ENCODE measurements around the gene IMP4. TPM values are rescaled to one million over a fixed set of nuclear protein-coding genes. Genes with fewer than 3 reads are reported as not detected.

IMP4 gene
- total and polyA plus RNA-seq, 2 of the 13 experiments (the other 11 are each of a cell fraction or from before 2014, with no cell fraction given): 142 to 158 TPM

DNA sequence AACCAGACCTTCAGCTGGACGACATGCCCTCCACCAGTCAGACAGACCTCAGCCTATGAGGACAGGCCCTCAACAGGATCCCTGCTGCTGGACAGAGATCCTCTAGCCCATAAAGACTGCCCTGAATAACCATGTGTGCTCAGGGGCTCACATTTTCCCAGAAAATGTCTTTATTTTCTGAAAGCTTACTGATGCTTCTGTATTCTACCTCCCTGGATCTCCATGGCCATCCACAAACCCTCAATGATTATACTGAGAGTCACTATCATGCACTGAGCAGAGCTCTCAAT lies 11.4 kb downstream of the IMP4 start:
- Histone ChIP-seq H3K4me3 (replicated peaks in 1 of 3; ENCODE audit: insufficient read depth in 1 of 3, low read depth in 2 of 3, low read length in 3 of 3) (peak overlapping the region in 2 of 3 experiments; percentile 13 to 94; a peak in 3 of 6 replicates), H3K4me2 (ENCODE audit: low read depth, low read length) (peak overlapping the region; percentile 92), H3K9me3 (ENCODE audit: low read length) (no peaks in the 10 kb centered on the region), H3K27me3 (ENCODE audit: control insufficient read depth in 1 of 2, insufficient read depth in 2 of 2, low read length in 2 of 2) (no peaks in the 10 kb centered on the region; a peak in 1 of 5 replicates), H3K36me3 (replicated peaks in 1 of 2; ENCODE audit: control insufficient read depth in 1 of 2, insufficient read depth in 2 of 2, low read length in 2 of 2) (no peaks in the 10 kb centered on the region), H2AFZ (ENCODE audit: low read length) (no peak overlapping the region), H3K4me1 (ENCODE audit: insufficient read depth, low read length) (peaks cover 30% of the 10 kb centered on the region), H3K9ac (ENCODE audit: insufficient read depth, low read depth, low read length) (peak overlapping the region; percentile 7; the same call in 1 of the 2 replicates), H3K27ac (ENCODE audit: extremely low read length, insufficient read depth, low read length) (no peak overlapping the region), H3K79me2 (ENCODE audit: insufficient read depth, low read length) (peaks cover 6% of the 10 kb centered on the region), H4K20me1 (ENCODE audit: insufficient read depth, low read length) (no peaks in the 10 kb centered on the region; the same call in 1 of the 2 replicates)
- no TSS peak for BruUV-seq (replicated peaks)
- CTCF ChIA-PET (ENCODE audit: low intra/inter-chr PET ratio, low total read pairs): no interaction called here
- no peak for FAIRE-seq
- POLR2A ChIA-PET: interaction anchor here (5.7 kb wide), 1 partner anchor 11 kb away, joined by 120 read pairs; the partner anchor contains the start of gene IMP4
- intact Hi-C loops (cut with micrococcal nuclease; ENCODE audit: unreplicated experiment) (no loop called here), in situ Hi-C loops (cut with HindIII; ENCODE audit: extremely low pct_ligation_motif_present, low pct_unique_long_range_greater_than_20kb) (no loop called here)
- TF ChIP-seq, protein P1, sequence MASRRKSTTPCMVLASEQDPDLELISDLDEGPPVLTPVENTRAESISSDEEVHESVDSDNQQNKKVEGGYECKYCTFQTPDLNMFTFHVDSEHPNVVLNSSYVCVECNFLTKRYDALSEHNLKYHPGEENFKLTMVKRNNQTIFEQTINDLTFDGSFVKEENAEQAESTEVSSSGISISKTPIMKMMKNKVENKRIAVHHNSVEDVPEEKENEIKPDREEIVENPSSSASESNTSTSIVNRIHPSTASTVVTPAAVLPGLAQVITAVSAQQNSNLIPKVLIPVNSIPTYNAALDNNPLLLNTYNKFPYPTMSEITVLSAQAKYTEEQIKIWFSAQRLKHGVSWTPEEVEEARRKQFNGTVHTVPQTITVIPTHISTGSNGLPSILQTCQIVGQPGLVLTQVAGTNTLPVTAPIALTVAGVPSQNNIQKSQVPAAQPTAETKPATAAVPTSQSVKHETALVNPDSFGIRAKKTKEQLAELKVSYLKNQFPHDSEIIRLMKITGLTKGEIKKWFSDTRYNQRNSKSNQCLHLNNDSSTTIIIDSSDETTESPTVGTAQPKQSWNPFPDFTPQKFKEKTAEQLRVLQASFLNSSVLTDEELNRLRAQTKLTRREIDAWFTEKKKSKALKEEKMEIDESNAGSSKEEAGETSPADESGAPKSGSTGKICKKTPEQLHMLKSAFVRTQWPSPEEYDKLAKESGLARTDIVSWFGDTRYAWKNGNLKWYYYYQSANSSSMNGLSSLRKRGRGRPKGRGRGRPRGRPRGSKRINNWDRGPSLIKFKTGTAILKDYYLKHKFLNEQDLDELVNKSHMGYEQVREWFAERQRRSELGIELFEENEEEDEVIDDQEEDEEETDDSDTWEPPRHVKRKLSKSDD (CRISPR knock-in tag; IDR thresholded peaks at IDR 0.05; ENCODE audit: low read depth): 0 out of 2 replicates have a peak, but pooled peaks have one; percentile 11
- TF ChIP-seq ZNF343 (CRISPR knock-in tag; IDR thresholded peaks at IDR 0.05): no peak
- TF ChIP-seq TCF7 (IDR thresholded peaks at IDR 0.05; ENCODE audit: low read depth): no peak
- TF ChIP-seq, protein P2, sequence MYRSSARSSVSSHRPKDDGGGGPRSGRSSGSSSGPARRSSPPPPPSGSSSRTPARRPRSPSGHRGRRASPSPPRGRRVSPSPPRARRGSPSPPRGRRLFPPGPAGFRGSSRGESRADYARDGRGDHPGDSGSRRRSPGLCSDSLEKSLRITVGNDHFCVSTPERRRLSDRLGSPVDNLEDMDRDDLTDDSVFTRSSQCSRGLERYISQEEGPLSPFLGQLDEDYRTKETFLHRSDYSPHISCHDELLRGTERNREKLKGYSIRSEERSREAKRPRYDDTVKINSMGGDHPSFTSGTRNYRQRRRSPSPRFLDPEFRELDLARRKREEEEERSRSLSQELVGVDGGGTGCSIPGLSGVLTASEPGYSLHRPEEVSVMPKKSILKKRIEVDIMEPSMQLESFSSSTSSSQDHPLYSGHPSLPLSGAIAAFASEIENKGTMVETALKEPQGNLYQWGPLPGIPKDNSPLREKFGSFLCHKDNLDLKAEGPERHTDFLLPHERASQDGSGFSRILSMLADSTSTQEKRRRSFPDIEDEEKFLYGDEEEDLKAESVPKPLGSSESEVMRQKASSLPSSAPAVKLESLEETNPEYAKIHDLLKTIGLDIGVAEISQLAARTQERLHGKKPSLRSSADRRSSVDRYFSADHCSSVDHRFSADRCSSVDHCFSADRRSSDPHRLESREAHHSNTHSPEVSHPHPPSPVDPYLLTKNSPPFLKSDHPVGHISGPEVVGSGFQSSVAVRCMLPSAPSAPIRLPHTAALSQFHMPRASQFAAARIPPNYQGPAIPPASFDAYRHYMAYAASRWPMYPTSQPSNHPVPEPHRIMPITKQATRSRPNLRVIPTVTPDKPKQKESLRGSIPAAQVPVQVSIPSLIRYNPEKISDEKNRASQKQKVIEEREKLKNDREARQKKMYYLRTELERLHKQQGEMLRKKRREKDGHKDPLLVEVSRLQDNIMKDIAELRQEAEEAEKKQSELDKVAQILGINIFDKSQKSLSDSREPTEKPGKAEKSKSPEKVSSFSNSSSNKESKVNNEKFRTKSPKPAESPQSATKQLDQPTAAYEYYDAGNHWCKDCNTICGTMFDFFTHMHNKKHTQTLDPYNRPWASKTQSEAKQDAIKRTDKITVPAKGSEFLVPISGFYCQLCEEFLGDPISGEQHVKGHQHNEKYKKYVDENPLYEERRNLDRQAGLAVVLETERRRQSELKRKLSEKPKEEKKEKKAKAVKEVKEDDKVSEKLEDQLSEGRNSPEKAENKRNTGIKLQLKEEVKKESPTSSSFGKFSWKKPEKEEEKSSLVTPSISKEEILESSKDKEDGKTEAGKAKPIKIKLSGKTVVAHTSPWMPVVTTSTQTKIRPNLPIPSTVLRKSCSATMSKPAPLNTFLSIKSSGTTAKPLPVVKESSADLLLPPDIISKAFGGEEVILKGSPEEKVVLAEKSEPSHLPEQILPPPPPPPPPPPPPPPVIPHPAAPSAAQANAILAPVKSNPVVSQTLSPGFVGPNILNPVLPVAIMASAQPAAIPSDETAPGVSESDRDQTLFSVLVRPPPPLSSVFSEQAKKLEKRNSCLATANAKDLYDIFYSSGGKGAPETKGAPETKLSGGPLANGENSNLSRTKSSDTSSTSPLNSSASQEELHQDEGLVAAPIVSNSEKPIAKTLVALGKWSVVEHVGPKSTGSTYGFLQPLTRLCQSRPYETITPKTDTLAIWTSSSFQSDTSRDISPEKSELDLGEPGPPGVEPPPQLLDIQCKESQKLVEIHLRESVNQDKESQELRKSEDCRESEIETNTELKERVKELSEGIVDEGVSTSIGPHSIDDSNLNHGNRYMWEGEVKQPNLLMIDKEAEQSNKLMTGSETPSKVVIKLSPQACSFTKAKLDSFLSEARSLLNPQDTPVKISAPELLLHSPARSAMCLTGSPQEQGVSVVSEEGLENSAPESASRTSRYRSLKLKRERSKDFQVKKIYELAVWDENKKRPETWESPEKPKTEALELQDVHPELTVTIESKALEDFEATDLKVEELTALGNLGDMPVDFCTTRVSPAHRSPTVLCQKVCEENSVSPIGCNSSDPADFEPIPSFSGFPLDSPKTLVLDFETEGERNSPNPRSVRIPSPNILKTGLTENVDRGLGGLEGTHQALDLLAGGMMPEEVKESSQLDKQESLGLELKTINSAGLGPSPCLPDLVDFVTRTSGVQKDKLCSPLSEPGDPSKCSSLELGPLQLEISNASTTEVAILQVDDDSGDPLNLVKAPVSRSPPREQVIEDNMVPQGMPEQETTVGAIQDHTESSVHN (CRISPR knock-in tag; IDR thresholded peaks at IDR 0.05): no peak
- TF ChIP-seq, protein P3, sequence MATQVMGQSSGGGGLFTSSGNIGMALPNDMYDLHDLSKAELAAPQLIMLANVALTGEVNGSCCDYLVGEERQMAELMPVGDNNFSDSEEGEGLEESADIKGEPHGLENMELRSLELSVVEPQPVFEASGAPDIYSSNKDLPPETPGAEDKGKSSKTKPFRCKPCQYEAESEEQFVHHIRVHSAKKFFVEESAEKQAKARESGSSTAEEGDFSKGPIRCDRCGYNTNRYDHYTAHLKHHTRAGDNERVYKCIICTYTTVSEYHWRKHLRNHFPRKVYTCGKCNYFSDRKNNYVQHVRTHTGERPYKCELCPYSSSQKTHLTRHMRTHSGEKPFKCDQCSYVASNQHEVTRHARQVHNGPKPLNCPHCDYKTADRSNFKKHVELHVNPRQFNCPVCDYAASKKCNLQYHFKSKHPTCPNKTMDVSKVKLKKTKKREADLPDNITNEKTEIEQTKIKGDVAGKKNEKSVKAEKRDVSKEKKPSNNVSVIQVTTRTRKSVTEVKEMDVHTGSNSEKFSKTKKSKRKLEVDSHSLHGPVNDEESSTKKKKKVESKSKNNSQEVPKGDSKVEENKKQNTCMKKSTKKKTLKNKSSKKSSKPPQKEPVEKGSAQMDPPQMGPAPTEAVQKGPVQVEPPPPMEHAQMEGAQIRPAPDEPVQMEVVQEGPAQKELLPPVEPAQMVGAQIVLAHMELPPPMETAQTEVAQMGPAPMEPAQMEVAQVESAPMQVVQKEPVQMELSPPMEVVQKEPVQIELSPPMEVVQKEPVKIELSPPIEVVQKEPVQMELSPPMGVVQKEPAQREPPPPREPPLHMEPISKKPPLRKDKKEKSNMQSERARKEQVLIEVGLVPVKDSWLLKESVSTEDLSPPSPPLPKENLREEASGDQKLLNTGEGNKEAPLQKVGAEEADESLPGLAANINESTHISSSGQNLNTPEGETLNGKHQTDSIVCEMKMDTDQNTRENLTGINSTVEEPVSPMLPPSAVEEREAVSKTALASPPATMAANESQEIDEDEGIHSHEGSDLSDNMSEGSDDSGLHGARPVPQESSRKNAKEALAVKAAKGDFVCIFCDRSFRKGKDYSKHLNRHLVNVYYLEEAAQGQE (IDR thresholded peaks at IDR 0.05; ENCODE audit: borderline replicate concordance in 1 of 2, low read depth in 1 of 2, low read length in 2 of 2): peak; percentile 13 to 82
- TF ChIP-seq KDM6A (CRISPR knock-in tag; IDR thresholded peaks at IDR 0.05; ENCODE audit: low read depth): no peak
- TF ChIP-seq ZNF558 (CRISPR knock-in tag; IDR thresholded peaks at IDR 0.05; ENCODE audit: borderline replicate concordance): no peak
- TF ChIP-seq MAFG (CRISPR knock-in tag; IDR thresholded peaks at IDR 0.05): no peak
- WGBS (ENCODE audit: low lambda C conversion rate): no CpG with 5 or more reads among the region's 1 CpG
- ATAC-seq: no peak
- no peak for DNase-seq (ENCODE audit: low spot score)
